SIG-M5 treated with dmso at 0.1 percent for 504 hours (cell line): Measurements from ENCODE around the gene LMBRD1.
"Not testable (repeated sequence)": the region's sequence is repeated elsewhere in the genome, so short reads cannot be mapped to it uniquely, and the experiment has no call there.

Experiments
- DNase-seq: peaks from one replicate; lab custom pipeline; 2025; ENCODE audit not compliant: unreplicated experiment; lab: John Stamatoyannopoulos, UW

The LMBRD1 gene

GRCh38 chr6:69796642-69797390 lies at the start of gene LMBRD1:
LMBRD1 (minus strand) TSS chr6:69797010; CDS start chr6:69796881, 129 bp downstream.
- DNase-seq = peak; percentile 93

- DNase-seq = no peak
Measured at GRCh38 chr6:69846312-69846711, 49.5 kb upstream of the LMBRD1 start.

- no peak for DNase-seq
Measured at GRCh38 chr6:69843189-69843588, 46.4 kb upstream of the LMBRD1 start.

GRCh38 chr6:69841862-69842261 lies 45.1 kb upstream of the LMBRD1 start:
- no peak for DNase-seq

- DNase-seq = peak; percentile 44
Measured at GRCh38 chr6:69835414-69836179, 38.8 kb upstream of the LMBRD1 start.

DNA sequence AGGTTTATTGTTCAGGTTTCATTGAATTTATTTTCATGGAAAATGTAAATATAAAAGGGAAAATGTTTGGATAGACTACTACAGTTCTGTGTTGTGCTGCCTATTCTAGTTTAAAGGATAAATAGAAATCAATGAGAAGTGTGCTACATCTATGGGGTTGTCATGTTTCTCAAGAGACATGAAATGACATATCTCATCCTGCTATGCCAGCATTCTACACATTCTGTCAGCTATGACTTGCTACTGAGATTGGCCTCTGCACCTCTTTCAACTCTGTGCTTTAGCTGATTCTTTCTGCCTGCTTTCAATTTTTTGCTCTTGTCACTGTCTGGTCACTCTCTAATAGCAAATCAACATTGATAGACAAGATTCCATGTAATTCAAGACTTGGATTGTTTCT lies 35.7 kb upstream of the LMBRD1 start:
- no peak for DNase-seq

- DNase-seq = no peak
Measured at GRCh38 chr6:69827276-69827893, 30.6 kb upstream of the LMBRD1 start.

GRCh38 chr6:69825904-69826303 lies 29.1 kb upstream of the LMBRD1 start:
- no peak for DNase-seq

DNA sequence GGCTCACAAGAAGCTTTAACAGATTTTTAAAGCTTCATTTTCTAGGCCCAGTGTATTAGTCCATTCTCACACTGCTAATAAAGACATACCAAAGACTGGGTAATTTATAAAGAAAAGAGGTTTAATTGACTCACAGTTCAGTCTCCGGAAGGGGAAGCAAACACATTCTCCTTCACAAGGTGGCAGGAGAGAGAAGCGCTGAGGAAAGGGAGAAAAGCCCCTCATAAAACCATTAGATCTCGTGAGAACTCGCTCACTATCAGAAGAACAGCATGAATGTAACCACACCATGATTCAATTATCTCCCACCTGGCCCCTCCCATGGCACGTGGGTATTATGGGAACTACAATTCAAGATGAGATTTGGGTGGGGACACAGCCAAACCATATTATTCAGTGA lies 27.5 kb upstream of the LMBRD1 start:
- not testable (repeated sequence) for DNase-seq

- no peak for DNase-seq
Measured at GRCh38 chr6:69820438-69820837, 23.6 kb upstream of the LMBRD1 start.

DNA sequence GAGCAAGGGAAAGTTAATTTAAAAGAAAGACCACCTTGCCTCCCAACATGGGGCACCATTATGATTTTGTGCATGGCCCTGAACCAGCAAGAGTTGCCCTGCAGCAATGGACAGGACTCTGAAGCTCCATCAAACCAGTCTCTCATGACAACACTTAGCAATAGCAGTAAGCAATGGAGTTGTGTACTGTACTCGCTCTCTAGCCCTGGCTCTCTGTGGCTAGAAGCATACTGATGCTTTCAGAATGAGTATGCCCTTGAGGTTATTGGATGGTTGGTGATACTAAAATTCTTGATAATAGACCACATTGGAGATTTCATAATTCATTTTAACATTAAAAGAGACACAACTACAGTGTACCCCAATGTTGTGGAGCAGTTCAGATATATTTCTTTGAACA lies 23.2 kb upstream of the LMBRD1 start:
- DNase-seq = no peak

DNA sequence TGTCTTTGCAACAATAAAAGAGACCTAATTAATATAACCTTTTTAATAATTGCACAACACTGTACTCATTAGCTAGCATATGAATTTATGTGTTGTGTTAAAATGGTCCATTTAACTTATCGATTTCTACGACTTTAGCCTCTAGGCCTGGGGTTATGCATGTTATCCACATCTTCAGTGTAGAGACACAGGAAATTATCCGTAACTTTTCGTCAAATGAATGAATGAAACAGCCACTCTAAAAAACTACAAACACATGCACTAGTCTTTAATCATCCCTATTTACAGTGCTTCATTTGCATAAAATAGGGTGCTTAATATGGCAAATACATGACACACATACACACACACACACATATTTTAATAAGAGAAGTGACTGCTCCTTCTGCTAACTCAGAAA lies 22.3 kb upstream of the LMBRD1 start:
- no peak for DNase-seq

DNA sequence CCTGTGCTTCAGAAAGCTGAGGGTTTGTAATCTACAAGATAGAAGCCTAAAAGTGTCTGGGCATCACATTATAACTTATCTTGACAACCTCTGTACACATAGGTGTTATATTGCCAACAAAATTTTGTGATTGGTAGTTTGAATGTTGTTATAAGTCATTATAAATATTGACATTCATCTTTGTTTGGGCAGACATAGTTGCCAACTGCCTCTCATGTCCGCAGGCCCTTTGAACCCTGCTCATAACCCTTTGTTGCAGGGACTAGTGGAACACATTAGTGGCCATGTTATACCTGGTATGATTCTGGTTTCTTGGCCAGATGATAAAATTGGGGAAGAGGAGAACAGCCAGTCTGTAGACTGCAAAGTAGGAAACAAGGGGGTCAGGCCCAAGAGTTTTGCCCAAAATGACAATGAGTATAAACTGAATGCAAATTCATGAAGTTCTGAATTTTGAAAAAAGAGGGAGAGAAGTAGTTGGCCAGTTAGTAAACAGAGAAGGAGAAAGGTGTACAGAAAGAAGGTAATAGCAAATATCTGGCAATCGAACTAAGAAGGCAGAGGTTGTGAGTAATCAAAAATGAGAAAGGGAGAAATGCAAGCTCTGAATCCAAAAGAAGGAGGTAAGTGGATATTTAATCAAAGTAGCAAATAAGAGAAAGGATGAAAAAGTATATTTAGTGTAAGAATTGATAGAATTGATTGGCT lies 21.6 kb upstream of the LMBRD1 start:
- no peak for DNase-seq

DNA sequence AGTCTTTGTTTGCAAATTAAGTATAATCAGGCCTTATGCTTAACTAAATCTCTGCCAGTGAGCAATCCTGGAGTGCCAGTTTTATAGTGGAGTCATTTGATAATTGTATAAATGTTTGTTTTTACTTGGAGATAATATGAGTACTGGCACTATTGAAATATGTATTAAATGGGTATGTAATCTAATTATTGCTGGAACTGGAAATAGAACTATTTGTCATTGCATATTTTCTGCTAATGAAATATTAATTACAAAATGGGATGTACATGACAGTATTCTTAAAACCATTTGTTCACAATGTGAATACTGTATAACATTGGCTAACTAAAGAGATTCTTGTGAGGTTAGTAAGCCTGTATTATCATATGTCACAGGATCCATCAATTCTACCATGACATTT lies 20.5 kb upstream of the LMBRD1 start:
- no peak for DNase-seq

- DNase-seq = no peak
Measured at GRCh38 chr6:69816569-69816968, 19.8 kb upstream of the LMBRD1 start.

- no peak for DNase-seq
Measured at GRCh38 chr6:69816026-69816425, 19.2 kb upstream of the LMBRD1 start.

DNA sequence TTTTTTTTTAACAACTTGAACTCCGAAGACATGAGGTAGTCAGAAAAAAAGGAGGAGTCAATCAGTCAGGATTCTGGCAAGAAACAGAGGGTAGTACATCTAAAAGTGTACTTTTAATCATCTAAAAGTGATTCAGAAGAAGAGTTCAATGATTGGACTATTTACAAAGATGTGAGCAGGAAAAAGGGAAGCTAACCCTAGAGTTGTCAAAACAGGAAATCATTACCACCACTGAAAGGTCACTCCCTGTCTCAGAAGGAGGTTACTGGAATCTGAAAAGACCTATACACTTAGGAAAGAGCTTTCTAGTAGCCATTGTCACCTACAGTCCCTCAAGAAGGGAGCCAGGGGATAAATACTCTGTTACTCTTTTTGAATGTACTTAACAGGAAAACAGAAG lies 16.7 kb upstream of the LMBRD1 start:
- DNase-seq = peak; percentile 50

DNA sequence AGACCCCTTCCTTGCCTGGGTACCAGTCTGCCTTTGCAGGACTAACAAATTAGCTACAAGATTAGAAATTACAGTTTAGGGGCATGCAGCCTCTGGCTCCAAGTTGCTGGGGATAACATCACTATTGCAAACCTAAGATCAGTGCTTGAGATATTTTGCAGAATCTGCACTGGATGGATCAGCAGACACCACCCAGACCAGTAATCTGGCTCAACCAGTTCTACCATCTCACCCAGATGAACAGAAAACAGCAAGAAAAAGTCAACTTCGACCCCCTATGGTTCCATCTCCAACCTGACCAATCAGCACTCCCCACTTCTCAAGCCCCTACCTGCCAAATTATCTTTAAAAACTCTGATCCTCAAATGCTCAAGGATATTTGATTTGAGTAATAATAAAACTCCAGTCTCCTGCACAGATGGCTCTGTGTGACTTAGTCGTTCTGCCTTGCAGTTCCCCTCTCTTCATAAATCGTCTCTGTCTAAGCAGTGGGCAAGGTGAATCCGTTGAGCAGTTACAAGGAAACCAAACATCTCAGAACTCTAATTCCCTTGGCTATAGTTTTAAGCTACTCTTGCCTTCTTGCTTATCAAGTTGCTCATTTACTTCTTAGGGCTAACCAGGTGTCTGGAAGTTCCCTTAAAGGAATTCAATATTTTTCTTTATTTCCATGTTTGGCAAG lies 16.1 kb upstream of the LMBRD1 start:
- DNase-seq = no peak

- no peak for DNase-seq
Measured at GRCh38 chr6:69802995-69803394, 6.2 kb upstream of the LMBRD1 start.

DNA sequence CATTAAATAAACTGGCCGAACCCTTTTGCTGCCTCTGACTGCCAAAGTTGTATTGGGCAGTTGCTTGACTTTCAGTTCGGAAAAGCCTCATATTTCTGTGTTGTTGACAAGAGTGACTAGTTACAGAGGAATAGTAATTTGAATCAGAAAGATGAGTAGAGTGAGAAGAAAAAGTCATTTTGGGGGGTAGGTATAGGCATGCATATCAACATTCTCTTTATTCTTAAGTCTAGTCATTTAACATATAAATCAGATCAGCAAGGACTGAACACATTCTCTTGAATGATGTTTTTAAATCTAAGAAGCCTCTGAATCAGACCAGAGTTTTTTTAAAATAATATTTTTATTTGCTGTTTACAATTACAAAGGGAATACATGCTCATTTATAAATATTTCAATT lies 4.9 kb upstream of the LMBRD1 start:
- DNase-seq = no peak

GRCh38 chr6:69801225-69801624 lies 4.4 kb upstream of the LMBRD1 start:
- DNase-seq = no peak
